Measurements from ENCODE around the gene SFTA2.
"Not testable (repeated sequence)": the region's sequence is repeated elsewhere in the genome, so short reads cannot be mapped to it uniquely, and the experiment has no call there.

The SFTA2 gene

DNA sequence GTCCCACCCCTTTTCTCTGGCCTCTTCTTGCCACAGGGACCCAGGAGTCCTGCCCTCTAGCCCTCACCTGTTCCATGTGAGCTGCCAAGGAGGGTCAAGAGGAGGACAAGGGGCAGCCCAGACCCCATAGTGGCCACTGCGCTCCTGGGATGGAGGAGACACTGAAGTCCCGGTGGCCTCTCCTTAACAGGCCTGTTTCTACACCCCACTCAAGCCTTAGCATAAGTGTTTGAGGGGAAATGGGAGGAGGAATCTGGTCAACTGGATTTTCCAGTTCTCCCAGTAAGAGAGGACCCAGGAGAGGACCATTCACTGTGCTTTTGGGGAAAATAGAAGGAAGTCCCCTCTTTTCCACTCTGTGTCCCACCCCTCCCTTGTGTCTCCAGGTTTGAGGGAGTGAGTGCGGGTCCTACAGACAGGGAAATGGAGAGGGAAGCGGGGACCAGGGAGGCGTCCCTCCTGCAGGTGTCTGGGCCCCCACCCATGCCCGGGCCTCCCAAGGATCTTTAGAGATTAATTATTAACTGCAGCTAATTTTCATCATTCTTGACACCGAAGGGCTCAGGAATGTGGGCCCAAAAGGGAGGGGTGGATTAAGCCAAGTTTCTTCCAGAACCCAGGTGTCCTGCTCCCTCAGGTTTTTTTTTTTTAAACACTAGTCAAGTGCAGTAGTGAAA lies at the start of gene SFTA2:
Gene SFTA2, minus strand, starts transcription at position 202 of the 677 bp plus-strand sequence. Its CDS starts 74 bp downstream, at position 128.
- no peak for DNase-seq

DNA sequence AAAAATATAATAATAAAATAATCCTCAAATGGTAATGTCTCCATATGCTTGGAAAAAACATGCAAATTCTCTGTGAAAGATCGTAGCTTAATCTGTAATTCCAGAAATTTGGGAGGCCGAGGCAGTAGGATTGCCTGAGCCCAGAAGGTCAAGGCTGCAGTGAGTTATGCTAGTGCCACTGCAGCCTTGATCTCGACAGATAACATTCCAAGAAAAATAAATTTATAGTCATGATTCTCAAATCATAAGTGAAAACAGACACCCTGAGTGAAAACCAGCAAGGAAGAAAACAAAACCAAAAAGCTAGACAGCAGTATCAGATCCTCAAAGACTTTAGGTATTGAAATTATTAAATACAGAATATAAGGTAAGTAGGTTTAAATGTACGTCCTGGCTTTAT lies 47.7 kb upstream of the SFTA2 start:
- DNase-seq, result no peak

DNA sequence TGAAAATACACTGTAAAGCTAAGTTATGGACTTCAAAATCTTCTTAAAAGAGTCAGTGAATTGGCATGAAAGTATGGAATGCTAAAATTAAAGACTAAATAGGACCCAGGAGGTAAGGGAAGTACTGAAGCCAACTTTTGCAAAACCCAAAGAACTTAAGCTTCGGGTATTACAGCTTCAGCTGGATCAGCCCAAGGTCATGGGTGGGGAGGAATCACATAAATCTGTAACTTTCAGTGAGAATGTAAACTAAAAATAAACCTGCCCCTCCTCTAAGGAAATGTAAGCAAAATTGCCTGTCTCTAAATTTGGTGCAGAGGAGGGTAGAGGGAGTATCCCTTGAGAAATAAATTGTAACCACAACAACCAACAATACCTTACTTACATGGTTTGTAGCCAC lies 47.2 kb upstream of the SFTA2 start:
- DNase-seq, result no peak

DNA sequence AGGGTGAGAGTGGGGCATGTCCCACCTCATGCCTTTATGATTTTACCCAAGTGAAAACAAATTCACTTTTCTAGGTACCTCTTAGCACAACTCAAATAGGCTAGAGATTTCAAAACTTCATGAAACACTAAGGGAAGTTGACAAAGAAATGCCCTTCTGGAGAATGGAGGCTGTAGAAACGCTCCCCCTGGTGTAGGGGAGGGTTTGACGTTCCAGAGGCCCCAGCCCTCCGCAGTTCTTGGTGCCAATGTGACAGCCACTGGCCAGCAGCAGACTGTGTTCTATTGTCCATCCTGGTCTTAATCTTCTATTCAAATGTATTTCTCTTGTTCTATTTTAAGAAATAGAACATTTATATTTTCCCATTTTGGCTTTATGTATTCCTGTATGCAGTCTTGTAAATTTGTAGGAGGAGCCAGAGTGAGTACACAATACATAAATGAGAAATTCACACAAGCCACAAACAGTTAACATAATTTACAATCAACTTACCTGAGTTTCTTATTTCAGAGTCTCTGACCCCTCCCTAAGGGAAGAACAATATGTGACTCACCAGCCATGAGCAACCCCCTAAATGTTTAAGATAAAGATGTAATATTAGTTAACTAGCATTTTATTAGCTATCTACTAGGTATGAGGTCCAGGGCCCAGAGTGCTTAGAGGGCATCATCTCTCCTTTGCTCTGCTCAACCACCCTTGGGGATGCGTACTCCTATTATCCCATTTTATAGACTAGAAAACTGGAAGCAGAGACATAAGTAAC lies 42.7 kb upstream of the SFTA2 start:
- DNase-seq, result no peak

DNA sequence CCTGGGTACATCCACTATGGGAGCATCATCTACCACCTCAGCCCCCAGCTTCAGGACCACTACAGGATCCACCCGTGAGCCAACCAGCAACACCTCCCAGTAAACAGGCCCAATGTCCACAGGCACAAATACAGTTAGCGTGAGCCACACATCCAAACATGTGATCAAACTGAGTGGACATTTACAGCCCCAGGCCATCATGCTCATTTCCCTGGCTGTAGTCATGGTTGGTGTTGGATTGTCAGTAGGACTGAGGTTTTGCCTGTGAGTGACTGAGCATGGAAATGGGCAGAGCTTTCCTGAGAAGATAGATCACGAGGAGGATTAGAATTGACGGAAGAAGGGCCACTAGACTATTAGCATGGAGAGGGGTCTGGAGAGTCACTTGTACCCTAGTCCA lies 40.8 kb upstream of the SFTA2 start:
- DNase-seq, result no peak

DNA sequence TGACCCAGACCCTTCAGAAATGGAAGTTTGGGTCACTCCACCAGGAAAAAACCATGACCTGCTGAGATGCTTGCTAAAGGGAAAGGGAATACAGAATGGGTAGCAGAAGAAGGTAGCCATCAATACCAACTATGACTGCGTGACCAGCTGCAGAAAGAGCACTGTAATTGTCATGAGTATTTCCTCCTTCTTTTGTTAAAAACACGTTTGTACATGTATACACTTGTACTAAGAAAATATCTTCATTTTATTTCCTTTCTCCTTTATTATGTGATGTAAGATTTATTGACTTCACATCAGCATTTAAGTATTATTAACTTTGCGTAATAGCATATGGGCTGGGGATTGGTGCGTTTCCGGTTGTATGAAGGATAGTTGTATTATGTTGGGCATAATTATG lies 39.0 kb upstream of the SFTA2 start:
- no peak for DNase-seq

DNA sequence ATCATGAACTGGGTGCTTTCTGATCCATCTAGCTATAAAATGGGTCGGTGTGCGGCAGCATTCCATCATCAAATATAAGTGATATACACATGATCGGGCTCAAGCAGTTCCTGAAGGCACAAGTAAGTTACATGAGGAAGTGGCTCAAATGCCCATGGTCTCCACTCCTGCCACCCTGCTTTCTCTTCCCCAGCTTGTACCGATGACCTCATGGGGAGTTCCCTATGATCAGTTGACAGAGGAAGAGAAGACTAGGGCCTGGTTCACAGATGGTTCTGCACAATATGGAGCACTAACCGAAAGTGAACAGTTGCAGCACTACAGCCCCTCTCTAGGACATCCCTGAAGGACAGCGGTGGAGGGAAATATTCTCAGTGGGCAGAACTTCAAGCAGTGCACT lies 37.2 kb upstream of the SFTA2 start:
- not testable (repeated sequence) for DNase-seq

DNA sequence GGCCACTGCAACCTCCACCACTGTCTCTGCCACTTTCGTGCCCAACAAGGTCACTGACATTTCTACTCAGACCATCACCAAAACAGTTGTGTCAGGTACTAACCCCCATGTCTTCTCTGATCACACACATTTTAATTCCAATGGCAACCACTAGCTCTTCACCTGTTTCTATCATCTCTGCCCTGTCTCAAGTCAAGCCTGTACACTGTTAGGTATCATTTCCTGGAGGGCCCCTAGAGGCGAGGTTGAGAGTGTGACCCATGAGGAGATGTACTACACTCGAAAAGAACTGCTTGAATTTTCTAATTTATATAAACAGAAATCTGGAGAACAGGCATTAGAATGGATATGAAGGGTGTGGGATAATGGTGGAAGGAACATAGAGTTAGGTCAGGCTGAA lies 34.2 kb upstream of the SFTA2 start:
- DNase-seq, result no peak

DNA sequence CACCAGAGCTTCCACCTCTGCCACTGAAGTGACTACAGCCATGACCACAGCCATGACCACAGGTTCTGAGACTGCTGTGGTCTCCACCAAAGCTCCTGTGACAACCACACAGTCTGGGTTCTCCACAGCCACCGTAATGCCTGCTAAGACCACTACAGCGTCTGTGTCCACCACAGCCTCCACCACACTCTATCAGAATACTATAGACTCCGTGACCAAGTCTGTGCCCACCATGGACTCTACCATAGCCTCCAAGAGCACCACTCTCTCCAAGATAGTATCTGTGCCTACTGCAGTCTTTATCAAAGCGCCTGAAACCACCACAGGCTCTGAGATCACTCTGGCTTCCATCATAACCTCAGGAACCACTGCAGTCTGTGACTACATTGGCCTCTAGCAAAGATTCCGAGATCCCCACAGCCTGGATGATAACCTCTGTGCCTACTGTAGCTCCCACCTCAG lies 33.2 kb upstream of the SFTA2 start:
- DNase-seq, result no peak

DNA sequence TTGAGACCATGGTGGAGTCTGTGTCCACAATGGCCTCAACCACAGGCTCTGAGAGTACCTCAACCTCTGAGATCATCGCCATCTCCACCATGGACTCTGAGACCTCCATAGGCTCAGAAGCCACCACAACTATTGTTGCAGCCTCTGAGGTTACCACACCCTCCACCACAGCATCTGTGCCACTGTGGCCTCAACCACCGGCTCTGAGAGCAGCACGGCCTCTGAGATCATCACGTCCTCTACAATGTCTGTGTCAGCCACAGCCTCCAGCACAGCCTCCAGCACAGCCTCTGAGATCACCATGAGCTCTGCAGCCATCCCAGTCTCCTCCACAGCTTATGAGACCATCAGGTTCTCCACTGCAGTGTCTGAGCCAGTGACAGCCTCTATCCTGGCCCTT lies 32.1 kb upstream of the SFTA2 start:
- DNase-seq, result peak; percentile 13

DNA sequence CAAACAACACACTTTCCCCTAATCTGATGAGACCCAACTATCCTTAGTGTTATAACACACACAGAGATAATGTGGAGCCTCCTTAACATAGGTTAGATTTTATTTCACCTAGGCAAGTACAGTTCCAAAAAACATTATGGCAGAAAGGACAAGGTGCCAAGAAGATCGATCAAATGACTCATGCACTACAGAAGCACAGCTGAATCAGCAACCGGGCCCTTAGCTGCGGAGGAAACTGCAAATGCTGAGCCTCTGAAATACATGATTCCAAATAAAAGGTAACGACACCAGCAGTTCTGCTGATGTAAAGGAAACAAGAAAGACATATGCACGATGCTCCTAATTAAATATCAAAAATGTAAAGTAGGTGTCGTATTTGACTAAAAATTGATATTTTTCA lies 31.7 kb upstream of the SFTA2 start:
- DNase-seq, result no peak

DNA sequence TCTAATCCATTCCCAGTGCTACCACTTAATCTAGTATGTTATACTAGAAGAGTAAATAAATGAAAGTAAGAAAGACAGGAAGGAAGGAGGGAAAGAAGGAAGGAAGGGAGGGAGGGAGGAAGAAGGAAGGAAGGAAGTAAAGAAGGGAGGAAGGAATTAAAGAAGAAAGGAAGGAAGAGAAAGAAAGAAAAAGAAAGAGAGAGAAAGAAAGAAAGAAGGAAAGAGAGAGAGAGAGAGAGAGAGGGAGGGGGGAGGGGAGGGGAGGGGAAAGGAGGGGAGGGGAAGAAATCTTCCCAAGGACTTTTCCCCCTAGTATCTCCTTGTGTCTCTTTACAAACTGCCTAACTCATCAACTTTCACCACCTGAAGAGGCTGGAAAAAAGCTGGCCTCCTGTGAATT lies 30.7 kb upstream of the SFTA2 start:
- DNase-seq, result no peak

DNA sequence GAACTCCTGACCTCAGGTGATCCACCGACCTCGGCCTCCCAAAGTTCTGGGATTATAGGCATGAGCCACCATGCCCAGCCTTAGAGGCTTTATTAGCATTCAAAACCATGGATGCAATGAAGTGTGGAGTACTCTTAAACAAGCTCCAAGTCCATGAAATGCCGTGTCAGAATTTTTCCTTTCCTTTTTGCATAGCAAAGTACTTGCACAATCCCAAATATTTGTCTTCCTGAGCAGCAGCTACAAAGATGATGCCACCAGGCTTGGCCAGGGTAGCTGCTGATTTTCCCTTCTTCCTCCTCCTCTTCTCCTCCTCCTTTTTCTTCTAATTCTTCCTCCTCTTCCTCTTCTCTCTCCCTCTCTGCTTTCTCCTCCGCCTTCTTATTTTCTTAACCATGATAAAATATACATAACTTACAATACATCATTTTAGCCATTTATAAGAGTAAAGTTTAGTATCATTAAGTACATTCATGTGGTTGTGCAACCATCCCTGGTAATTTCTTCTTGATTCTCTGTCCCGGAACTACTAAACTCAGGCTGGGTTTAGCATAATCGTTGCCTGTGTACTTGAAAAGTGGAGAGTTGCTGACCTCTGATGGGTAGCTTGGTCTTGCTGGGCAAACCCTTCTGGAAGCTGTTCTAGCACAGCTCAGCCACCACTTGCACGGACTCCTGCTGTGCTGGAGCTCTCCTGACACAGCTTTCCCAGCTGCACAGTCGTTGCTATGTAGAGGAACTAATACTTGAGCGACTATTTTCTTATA lies 29.1 kb upstream of the SFTA2 start:
- no peak for DNase-seq

DNA sequence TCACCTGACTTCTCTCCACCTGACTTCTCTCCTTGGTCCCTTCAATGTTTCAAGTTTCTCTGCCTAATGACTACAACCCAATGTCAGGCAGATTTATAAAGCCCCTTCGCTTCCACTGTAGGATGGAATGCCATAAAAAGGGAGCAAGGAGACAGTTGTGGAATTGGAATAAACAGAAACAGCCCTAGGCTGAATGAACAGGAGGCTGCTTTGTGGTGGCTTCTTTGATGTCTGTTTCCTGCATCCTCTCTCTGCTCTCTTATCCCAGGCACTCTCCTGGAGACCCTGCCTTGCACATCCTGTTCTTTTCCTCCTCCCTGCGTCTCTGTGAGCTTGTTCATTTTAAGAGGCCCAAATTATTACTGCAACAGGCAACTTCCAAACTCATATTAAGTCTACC lies 25.7 kb upstream of the SFTA2 start:
- no peak for DNase-seq

DNA sequence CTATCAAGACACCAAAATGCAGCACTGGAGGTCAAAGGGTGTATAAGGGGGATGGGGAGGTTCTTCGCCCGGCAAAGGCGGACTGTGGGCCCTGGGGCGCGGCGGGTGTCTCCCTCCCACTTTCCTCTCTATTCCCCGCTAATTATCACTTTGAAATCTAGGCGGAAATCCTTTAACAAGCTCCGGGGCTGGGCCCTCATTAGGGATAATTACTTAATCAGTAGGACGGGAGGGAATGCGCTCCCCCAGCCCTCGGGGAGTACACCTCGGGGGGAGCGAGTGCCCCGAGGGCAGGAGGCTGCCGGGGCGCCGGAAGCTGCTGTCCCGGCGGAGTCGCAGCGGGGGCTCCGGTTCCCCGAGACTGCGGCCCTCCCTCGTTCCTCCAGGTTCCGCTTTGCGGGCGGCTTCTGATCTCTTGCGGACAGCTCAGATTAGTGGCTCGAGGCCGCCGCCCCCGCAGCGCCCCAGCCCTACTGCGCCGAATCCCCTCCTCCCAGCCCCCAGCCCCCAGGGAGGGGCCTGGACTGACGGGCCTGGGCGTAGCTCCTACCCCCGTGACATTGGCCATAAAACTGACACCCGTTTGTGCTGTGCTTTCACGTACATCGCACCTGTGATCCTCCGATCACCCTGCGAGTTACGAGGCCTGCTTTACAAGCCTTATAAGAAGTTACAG lies 23.5 kb upstream of the SFTA2 start:
- peak; percentile 73 for DNase-seq

DNA sequence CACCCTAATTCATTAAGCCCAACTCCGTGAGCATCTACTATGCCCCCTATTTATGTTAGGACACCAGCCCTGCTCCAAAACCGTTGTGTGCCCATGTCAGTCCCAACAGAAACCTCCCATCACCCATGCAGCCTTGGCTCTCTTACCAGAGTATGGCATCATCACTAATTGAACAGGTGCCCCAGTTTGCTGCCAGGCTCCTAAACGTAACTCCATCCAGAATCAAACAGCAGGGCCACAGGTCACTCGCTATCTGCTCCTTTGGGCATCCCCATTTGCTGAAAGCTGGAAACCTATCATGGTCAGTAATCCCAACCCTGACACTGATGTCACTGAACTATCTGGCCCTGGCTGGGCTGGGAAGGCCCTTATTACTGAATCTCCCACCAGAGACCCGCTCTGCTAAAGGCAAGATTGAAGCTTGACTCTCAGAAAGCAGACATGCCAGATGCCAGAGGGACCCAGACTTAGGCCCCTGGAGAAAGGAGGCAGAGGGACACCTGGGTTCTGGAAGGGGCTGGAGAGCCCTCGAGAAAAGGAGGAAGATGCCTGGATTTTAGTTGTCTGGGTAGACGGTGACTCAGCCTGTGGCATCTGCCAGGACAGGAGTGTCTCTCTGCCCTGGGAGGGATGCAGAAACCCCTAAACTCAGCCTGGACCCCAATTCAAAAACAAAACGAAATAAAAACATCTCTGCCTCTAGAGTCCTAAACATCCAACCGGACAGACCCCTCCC lies 22.8 kb upstream of the SFTA2 start:
- DNase-seq, result no peak

DNA sequence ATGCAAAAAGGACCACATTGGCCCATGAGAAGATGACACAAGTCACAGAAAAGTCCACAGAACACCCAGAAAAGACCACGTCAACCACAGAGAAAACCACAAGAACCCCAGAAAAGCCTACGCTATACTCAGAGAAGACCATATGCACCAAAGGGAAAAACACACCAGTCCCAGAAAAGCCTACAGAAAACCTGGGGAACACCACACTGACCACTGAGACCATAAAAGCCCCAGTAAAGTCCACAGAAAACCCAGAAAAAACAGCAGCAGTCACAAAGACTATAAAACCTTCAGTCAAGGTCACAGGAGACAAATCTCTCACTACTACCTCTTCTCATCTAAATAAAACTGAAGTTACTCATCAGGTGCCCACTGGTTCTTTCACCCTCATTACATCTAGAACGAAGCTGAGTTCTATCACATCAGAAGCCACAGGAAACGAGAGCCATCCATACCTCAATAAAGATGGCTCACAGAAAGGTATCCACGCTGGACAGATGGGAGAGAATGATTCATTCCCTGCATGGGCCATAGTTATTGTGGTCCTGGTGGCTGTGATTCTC lies 20.0 kb upstream of the SFTA2 start:
- DNase-seq, result no peak

DNA sequence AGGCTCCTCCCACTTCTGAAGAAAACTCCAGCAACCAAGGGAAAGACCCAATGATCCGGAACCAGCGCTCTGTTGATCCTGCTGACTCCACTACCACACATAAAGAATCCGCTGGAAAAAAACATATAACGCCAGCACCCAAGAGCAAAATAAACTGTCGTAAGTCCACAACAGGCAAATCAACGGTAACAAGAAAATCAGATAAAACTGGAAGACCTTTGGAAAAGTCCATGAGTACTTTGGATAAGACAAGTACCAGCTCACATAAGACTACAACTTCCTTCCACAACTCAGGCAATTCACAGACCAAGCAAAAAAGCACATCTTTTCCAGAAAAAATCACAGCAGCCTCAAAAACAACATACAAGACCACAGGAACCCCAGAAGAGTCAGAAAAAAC lies 16.8 kb upstream of the SFTA2 start:
- no peak for DNase-seq

DNA sequence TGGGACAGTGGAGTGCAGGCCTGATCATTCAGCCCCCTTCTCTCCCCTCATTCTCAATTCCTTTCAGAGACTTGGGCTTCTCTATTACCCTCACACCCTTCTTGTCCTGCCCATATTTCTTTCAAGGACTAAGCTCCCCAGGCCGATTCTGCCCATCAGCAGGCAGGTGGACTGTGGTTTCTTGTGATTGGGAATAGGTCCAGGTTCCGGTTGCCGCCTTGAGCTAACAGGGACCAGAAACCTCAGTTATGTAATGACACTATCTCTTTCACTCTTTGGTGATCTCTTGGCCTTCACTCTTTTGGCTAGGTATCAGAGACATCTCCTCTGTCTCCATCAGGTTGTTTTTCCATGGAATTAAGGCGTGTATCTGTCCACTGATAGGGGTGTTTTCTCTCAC lies 15.3 kb upstream of the SFTA2 start:
- no peak for DNase-seq

DNA sequence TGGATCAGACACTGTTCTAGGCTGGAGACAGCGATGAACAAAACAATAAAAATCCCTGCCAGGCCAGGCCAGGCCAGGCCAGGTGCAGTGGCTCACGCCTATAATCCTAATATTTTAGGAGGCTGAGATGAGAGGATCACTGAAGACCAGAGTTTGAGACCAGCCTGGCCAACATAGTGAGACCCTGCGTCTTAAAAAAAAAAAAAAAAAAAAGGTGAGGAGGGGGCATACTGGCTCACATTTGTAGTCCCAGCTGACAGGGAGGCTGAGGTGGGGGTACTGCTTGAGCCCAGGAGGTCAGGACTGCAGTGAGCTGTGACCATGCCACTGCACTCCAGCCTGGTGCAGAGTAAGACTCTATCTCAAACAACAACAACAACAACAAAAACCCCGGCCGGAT lies 13.3 kb upstream of the SFTA2 start:
- DNase-seq, result no peak

DNA sequence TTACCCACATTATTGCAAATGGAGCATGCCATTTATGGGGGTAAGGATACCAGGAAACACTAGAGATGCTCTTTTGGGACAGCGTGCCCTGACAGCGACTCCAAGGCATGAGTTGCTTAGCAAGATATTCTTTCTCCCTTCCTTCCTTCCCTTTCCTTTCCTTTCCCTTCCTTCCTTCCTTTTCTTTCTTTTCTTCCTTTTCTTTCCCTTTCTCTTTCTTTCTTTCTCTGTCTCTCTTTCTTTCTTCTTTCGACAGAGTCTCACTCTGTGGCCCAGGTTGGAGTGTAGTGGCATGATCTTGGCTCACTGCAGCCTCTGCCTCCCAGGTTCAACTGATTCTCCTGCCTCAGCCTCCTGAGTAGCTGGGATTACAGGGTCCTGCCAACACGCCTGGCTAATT lies 12.1 kb upstream of the SFTA2 start:
- no peak for DNase-seq
